GM23248 (cell line): Measurements from ENCODE around the gene RARS2. TPM values are rescaled to one million over a fixed set of nuclear protein-coding genes. Genes with fewer than 3 reads are reported as not detected.

Experiments
- DNase-seq: peaks from one replicate; pipeline ENCODE4 v3.0.0-alpha.2; 2015
- H2AFZ ChIP-seq: fragments of 200-600 bp; sonication (generic); 2 replicates; pipeline ENCODE4 v1.6.1; 2016; ENCODE audit warnings: antibody characterized with exemption
- H3F3A ChIP-seq: fragments of 200-600 bp; sonication (generic); 2 replicates; pipeline ENCODE4 v1.6.1; 2016; ENCODE audit warnings: mild to moderate bottlenecking, antibody characterized with exemption, mixed run types; ENCODE audit not compliant: insufficient read depth
- H3K27ac ChIP-seq: fragments of 200-600 bp; sonication (generic); 2 replicates; pipeline ENCODE4 v1.5.1; 2016; ENCODE audit warnings: mild to moderate bottlenecking
- H3K27me3 ChIP-seq: fragments of 200-600 bp; sonication (generic); replicated peaks from 2 replicates; pipeline ENCODE4 v1.6.1; 2016; ENCODE audit warnings: mild to moderate bottlenecking; ENCODE audit not compliant: insufficient read depth
- H3K36me3 ChIP-seq: fragments of 200-600 bp; sonication (generic); 2 replicates; pipeline ENCODE4 v1.6.1; 2016; ENCODE audit warnings: low read depth, mild to moderate bottlenecking
- H3K4me1 ChIP-seq: fragments of 200-600 bp; sonication (generic); 2 replicates; pipeline ENCODE4 v1.6.1; 2016; ENCODE audit warnings: mild to moderate bottlenecking; ENCODE audit not compliant: insufficient read depth
- H3K4me2 ChIP-seq: fragments of 200-600 bp; sonication (generic); one replicate; pipeline ENCODE4 v1.6.1; 2016; ENCODE audit warnings: mild to moderate bottlenecking; ENCODE audit not compliant: unreplicated experiment
- H3K4me3 ChIP-seq: fragments of 200-600 bp; sonication (generic); 2 replicates; pipeline ENCODE4 v1.5.1; 2016; ENCODE audit warnings: mild to moderate bottlenecking
- H3K79me2 ChIP-seq: fragments of 200-600 bp; sonication (generic); 2 replicates; pipeline ENCODE4 v1.6.1; 2016; ENCODE audit warnings: mild to moderate bottlenecking; ENCODE audit not compliant: insufficient read depth
- H3K9ac ChIP-seq: fragments of 200-600 bp; sonication (generic); 2 replicates; pipeline ENCODE4 v1.6.1; 2016; ENCODE audit warnings: mild to moderate bottlenecking
- H3K9me2 ChIP-seq: fragments of 200-600 bp; sonication (generic); 2 replicates; pipeline ENCODE4 v1.6.1; 2016; ENCODE audit warnings: mixed run types, mild to moderate bottlenecking, moderate library complexity; ENCODE audit not compliant: insufficient read depth
- H3K9me3 ChIP-seq: fragments of 200-600 bp; sonication (generic); one replicate; pipeline ENCODE4 v1.6.1; 2017; ENCODE audit warnings: low read depth
- H4K20me1 ChIP-seq: fragments of 200-600 bp; sonication (generic); 2 replicates; pipeline ENCODE4 v1.6.0; 2016; ENCODE audit not compliant: insufficient read depth
- EZH2 ChIP-seq: fragments of 200-600 bp; sonication (generic); IDR thresholded peaks from 2 replicates; pipeline ENCODE4 v1.6.1; 2018; ENCODE audit warnings: antibody characterized with exemption, mild to moderate bottlenecking; ENCODE audit not compliant: insufficient read depth, poor library complexity, severe bottlenecking
- EZH2phosphoT487 ChIP-seq: fragments of 200-600 bp; sonication (generic); IDR thresholded peaks from 2 replicates; pipeline ENCODE4 v1.6.1; 2018; ENCODE audit warnings: antibody characterized with exemption, moderate library complexity, mild to moderate bottlenecking, low read depth; ENCODE audit not compliant: insufficient read depth
- WGBS, 2 experiments: methylation state at CpG; one replicate each; pipeline ENCODE4 v1.1.6; 2015 to 2017; ENCODE audit warnings: low lambda C conversion rate in 2 of 2, low coverage in 1 of 2; ENCODE audit errors: missing lambda C conversion rate in 2 of 2; 5-methylcytosine and 5-hydroxymethylcytosine counted together
- in situ Hi-C: fragments of 300-500 bp; cut with MboI; formaldehyde crosslinking; loops from 2 replicates; pipeline ENCODE4 v1.15.0; 2020
- polyA plus RNA-seq: library from polyadenylated mRNA; unstranded; fragments of >200 nt; fragmentation: Nextera tagmentation; extraction: Ambion mirVana; gene quantifications from 2 replicates; pipeline ENCODE4 v1.2.1, GENCODE V29; 2016
- total RNA-seq: library from RNA; depleted of rRNA; stranded (reverse); fragments of >200 nt; shearing (Covaris generic); gene quantifications from 2 replicates; pipeline ENCODE4 v1.2.3, GENCODE V29; 2014

Gene RARS2
- total and polyA plus RNA-seq, 2 experiments from 2014 or later, result 38.7 to 77.3 TPM

DNA sequence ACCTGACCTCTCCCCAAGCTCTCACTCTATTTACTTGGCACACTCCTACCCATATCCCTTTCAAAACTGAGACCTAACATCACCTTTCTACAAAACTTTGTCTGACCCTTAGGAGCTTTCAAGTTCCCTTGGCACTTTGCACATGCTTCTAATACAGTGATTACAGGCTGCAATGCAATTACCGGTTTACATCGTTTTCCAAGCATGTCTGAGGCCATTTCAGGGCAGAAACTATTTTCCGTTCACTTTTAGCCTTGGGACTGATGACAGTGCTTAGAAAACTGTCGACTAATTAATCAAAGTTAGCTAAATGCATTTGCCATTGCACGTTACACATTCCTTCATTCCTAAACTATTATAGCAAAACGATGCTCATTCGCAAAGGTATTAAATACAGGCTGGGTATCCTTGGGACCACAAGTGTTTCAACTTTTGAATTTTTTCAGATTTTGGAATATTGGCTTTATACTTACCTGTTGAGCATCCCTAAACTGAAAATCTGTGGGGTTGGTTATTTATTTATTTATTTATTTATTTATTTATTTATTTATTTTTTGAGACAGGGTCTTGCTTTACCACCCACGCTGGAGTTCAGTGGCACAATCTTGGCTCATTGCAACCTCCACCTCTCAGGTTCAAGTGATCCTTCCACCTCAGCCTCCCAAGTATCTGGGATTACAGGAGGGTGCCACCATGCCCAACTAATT, 3.3 kb downstream of the RARS2 start:
- no peaks in the 10 kb centered on the region for H3K9me3 ChIP-seq
- WGBS, 2 experiments, result 88 to 91% methylated on average over 8 of the region's 8 CpGs
- H3K4me2 ChIP-seq, result peak overlapping the region; percentile 0
- H3K27me3 ChIP-seq, result no peaks in the 10 kb centered on the region
- H3K4me1 ChIP-seq, result peaks cover 30% of the 10 kb centered on the region
- H3F3A ChIP-seq, result peaks cover 6% of the 10 kb centered on the region; the same call in 1 of the 2 replicates
- H3K79me2 ChIP-seq, result peaks cover 99% of the 10 kb centered on the region
- no peaks in the 10 kb centered on the region for H3K9me2 ChIP-seq
- H2AFZ ChIP-seq, result no peak overlapping the region
- no peak overlapping the region for H3K27ac ChIP-seq
- peaks cover 29% of the 10 kb centered on the region for H3K36me3 ChIP-seq
- no peak overlapping the region for H3K4me3 ChIP-seq
- in situ Hi-C loops, result no loop called here
- no peak for DNase-seq
- 0 out of 2 replicates have a peak, but pooled peaks cover 3% of the 10 kb centered on the region for H4K20me1 ChIP-seq
- H3K9ac ChIP-seq, result no peak overlapping the region
- TF ChIP-seq EZH2phosphoT487 (no peak), EZH2 (no peak)

DNA sequence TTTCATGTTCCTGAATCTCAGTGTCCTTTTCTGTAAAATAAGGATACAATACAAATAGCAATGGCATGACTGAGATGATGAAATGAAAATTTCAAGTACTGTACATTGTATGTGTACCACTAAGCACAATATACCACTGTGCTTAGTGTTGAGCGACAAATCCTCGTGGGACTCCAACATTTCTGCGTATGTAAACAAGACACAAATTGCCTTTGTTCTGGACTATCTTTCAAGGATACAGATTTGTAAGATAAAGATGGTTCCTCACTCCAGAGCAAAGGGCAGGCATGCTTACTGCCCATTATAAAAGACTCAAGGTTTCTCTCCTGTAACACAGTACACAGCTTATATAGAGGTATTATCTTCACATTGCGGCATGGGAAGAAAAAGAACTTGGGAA, 6.0 kb downstream of the RARS2 start:
- Histone ChIP-seq H3F3A (0 out of 2 replicates have a peak, but pooled peaks cover 8% of the 10 kb centered on the region), H3K27ac (no peak overlapping the region), H3K9ac (no peak overlapping the region), H3K4me2 (no peak overlapping the region), H3K36me3 (peaks cover 39% of the 10 kb centered on the region), H4K20me1 (0 out of 2 replicates have a peak, but pooled peaks cover 3% of the 10 kb centered on the region), H2AFZ (no peak overlapping the region), H3K4me1 (peaks cover 28% of the 10 kb centered on the region), H3K9me2 (no peaks in the 10 kb centered on the region), H3K9me3 (no peaks in the 10 kb centered on the region), H3K79me2 (peaks cover 100% of the 10 kb centered on the region), H3K4me3 (no peak overlapping the region), H3K27me3 (no peaks in the 10 kb centered on the region)
- no peak for DNase-seq
- WGBS, 2 experiments, result 94 to 98% methylated on average over 4 of the region's 4 CpGs
- in situ Hi-C loops, result no loop called here
- TF ChIP-seq EZH2 (no peak), EZH2phosphoT487 (no peak)

DNA sequence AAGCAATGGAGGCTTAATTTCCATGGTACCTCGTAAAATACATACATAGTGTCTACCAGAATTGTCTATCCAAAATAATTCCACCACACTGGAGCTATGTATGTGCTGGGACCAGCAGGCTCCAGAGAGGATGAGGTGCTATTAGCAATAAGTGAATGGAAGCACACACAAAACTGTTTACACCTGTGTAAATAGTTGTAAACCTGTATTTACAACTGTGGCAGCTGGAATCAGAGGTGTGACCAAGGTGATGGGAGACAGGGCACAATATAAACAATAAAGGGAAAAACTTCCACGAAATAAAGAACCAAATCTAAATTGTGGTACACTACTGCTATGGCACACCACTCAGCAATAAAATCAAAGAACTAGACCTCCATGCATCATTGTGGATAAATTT, 14.4 kb downstream of the RARS2 start:
- DNase-seq, result no peak
- Histone ChIP-seq H3K4me2 (no peak overlapping the region), H3K27ac (no peak overlapping the region), H3K79me2 (peaks cover 95% of the 10 kb centered on the region), H3K9me2 (no peaks in the 10 kb centered on the region), H3K4me3 (no peak overlapping the region), H2AFZ (no peak overlapping the region), H3K9me3 (no peaks in the 10 kb centered on the region), H4K20me1 (no peaks in the 10 kb centered on the region; the same call in 1 of the 2 replicates), H3K36me3 (peaks cover 3% of the 10 kb centered on the region; the same call in 1 of the 2 replicates), H3K9ac (no peak overlapping the region), H3K27me3 (no peaks in the 10 kb centered on the region), H3K4me1 (peaks cover 43% of the 10 kb centered on the region), H3F3A (peaks cover 23% of the 10 kb centered on the region; the same call in 1 of the 2 replicates)
- TF ChIP-seq EZH2 (no peak), EZH2phosphoT487 (no peak)
- 88 to 100% methylated on average over 2 of the region's 2 CpGs for WGBS, 2 experiments
- in situ Hi-C loops, result no loop called here

DNA sequence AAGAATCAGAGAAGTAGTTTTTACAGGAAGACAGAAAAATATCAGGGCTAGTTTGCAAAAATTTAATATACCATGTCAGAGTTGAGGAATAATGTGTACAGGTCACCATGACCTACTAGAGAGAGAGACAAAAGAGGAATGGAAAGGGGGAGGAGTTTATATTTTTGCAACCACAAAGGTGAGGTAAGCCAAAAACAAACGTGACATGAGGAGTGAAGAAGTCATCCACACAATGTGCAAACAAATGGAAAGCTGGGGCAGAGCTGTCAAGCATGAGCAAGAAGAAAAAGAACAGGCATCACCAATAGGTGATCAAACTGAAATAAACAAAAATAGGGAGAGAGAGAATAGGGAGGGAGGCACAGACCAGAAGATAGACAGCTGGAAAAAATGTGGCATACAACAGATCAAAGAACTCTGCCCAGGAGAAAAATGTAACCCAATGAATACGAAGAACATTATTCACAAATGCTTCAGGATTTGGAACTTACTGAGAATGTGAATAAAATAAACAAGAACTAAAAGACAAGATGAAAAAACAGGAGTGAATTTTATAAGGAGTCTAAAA, 15.5 kb downstream of the RARS2 start:
- peak overlapping the region; percentile 25 for H3K4me2 ChIP-seq
- H4K20me1 ChIP-seq, result no peaks in the 10 kb centered on the region; the same call in 1 of the 2 replicates
- no peak for DNase-seq

More for the DNA sequence above, 15.5 kb downstream of the RARS2 start:
- H3K36me3 ChIP-seq, result peaks cover 4% of the 10 kb centered on the region
- no peaks in the 10 kb centered on the region for H3K27me3 ChIP-seq
- no peak overlapping the region for H3K4me3 ChIP-seq
- in situ Hi-C loops, result no loop called here
- no peak overlapping the region for H2AFZ ChIP-seq
- peaks cover 95% of the 10 kb centered on the region for H3K79me2 ChIP-seq
- WGBS, 2 experiments, result 16 to 36% methylated on average over 2 of the region's 2 CpGs
- H3K9me3 ChIP-seq, result no peaks in the 10 kb centered on the region
- H3K4me1 ChIP-seq, result peaks cover 42% of the 10 kb centered on the region
- TF ChIP-seq EZH2phosphoT487, result no peak
- no peak for TF ChIP-seq EZH2
- no peak overlapping the region for H3K9ac ChIP-seq
- H3K9me2 ChIP-seq, result no peaks in the 10 kb centered on the region
- H3F3A ChIP-seq, result peaks cover 19% of the 10 kb centered on the region; the same call in 1 of the 2 replicates
- H3K27ac ChIP-seq, result no peak overlapping the region
